HG02798 (cell line): ENCODE measurements around the gene ZNF385B.

ENCODE experiments used
- ATAC-seq: cut with Tn5 transposase; IDR thresholded peaks from one replicate; pipeline ENCODE4 v1.9.1; 2021; ENCODE audit warnings: mild to moderate bottlenecking; ENCODE audit not compliant: unreplicated experiment, poor library complexity

The ZNF385B gene

DNA sequence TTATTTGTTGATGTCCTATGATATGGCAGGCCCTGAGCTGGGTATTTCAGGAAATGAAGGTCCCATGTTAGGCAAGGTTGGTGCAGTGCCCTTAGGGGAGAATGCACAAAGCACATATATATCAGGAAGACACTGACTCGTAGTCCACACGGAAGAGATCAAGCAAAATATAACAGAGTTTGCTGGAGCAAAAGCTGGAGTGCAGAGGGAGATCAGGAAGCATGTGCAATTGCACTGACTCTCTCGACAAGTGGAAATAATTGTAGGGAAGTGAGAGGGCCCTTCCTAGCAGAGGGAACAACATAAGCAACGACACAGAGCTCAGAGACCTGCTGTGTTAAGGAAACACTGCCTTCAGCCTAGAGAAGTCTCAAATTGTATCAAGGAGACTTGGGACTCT lies 4.2 kb downstream of the ZNF385B start:
- ATAC-seq = no peak

GRCh38 chr2:179856205-179856604 lies 5.2 kb downstream of the ZNF385B start:
- no peak for ATAC-seq

DNA sequence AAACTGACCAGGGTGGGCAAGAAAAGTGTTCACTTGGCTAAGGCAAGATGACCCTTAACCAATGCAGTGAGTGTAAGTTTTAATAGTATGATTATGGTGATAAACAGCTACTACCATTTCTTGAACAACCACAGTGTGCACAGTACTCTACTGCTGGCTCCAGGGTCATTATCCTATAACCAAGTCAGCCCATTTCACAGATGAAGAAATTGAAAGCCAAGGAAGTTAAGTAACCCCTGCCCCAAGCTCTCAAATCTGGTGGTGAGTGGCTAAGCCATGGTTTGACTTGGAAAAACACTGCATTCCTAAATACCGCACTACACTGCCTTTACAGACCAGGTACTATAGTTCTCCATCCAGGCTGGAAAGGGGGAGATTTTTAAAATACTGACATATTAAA lies 5.7 kb downstream of the ZNF385B start:
- no peak for ATAC-seq

DNA sequence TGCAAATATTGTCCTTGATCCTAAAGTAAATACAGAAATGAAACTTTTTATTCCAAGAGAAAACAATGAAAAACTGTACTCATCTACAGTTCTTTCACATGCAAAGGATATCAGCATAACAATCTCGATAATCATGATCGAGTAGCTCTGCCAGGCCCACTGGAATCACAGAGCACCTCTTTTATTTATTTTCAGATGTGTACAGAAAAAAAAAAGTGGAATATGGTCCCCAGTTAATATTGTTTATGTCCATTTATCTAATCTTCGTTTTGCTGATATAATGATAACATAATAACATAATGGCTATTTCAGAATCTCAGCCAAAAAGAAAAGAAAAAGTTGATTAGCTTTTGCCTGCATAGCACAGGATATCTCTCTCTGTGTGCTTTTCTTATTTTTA lies 6.5 kb downstream of the ZNF385B start:
- ATAC-seq = no peak

DNA sequence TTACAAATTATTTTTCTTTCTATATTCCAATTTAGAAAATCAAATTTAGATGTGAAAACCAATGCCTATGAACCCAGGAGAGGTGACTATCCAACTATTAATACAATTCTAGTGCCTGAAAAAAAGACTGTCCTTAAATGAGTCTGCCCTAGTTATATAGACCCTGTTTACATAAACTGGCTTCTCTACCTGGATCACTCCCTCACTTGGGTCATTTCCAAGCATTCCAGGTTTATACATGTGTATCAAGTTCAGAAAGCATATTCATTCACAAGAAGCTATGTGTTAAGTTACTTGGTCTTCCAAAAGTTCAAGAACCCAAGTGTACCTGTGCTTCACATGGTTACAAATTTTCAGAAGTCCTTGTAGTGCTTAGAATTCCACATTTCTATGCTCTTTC lies 8.3 kb downstream of the ZNF385B start:
- no peak for ATAC-seq

GRCh38 chr2:179850188-179850587 lies 11.2 kb downstream of the ZNF385B start:
- no peak for ATAC-seq

- ATAC-seq = no peak
Measured at GRCh38 chr2:179849719-179850118, 11.7 kb downstream of the ZNF385B start.

DNA sequence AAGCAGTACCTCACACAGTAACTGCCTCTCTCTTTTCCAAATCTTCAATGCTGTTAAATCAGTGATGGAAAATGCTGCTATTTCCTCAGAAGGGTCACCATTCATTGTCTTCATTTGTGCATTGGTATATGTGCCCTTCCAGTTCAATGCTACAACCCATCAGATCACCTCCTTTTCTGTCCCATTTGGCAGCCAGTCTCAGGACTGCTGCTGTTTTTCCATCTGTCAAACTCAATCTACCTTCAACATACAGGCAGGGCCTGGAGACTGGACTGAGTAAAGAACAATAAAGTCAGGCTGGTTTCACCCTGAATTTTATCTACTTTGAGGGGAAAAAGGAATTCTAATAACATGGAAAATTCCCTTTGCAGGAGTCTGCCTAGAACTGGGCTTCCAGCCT lies 17.9 kb downstream of the ZNF385B start:
- no peak for ATAC-seq

DNA sequence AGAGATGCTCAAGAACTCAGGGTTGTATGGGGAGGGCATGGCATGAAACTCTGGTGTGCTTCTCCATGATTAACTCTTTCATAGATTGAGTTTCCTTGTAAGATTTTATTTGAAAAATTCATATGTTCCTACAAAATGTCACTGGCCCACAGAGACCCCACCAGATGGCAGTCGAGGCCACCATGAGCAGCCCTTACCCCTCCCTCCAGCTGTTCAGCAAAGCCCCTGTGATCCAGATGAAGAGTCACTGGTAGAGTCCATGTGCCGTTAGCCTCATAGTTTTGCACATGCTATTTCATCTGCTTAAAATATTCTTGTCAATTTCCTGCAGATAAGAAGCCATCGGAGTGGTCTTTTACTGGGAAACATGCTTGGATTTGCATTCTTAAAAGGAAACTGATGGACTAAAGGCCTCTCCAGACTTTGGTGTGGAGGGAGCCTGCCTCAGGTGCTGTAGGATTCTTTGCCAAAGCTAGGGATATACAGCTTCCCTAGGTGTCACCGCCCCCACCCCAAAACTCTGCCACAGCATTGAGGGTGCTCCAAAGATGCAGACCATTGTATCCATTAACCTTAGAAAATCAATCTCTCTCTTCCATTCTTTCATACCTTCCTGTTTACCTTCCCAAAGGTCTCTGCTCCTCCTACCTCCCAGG lies 18.8 kb downstream of the ZNF385B start:
- ATAC-seq = no peak

DNA sequence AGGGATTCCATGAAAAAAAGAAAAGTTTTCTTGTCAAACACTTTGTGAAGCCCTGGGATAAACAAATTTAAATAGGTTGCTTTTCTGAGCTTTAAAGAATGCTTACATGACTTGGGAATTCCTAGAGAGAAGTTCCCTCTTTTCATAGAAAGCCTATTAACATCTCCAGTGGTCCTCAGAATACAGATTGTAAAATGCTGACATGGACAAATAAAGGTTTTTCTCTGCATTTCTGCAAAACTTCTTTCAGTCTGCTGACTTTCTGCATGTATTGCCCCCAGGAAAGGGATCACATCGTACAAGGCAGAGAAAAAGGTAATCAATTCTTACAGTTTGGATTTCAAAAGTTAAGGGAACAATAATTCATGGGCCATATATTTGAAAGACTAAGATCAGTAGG lies 20.6 kb downstream of the ZNF385B start:
- no peak for ATAC-seq

GRCh38 chr2:179837408-179837807 lies 24.0 kb downstream of the ZNF385B start:
- no peak for ATAC-seq

GRCh38 chr2:179830043-179830787 lies 31.2 kb downstream of the ZNF385B start:
- no peak for ATAC-seq

DNA sequence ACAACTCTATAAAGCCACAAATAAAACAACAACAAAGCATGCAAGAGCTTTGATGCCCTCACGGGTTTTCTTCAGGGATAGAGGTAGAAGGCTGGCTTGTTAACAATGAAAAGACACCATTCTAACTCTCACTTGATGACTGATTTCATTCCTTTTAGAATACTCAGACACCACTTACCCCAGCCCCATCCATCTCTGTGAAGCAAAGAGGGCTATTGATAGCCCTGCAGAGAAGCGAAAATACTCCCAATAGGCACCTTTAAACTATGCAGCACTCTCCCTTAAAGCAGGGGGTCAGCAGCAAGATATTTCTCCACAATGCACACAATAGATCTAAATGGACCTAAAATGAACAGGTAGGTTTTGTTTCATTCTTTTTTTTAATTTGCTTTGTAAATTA lies 35.1 kb downstream of the ZNF385B start:
- ATAC-seq = no peak

- peak; percentile 56 for ATAC-seq
Measured at GRCh38 chr2:179825494-179825893, 35.9 kb downstream of the ZNF385B start.

DNA sequence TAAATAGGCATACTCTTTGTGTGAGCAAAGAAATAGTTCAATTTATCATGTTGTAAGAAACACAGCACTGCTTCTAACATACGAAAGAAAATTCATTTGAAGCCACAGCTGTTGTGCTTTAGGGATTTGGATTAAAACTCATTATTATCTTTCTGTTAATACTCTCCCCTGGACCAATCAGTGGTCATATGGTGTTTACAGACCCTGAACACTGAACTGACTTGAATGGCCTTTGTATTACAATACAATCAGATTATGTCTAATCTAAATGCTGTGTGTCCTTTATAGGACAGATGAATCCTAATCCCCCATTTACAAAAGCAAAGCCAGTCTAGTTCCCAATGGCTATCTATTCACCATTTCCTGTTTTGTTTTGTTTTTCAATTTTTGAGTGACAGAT lies 36.5 kb downstream of the ZNF385B start:
- ATAC-seq = no peak

DNA sequence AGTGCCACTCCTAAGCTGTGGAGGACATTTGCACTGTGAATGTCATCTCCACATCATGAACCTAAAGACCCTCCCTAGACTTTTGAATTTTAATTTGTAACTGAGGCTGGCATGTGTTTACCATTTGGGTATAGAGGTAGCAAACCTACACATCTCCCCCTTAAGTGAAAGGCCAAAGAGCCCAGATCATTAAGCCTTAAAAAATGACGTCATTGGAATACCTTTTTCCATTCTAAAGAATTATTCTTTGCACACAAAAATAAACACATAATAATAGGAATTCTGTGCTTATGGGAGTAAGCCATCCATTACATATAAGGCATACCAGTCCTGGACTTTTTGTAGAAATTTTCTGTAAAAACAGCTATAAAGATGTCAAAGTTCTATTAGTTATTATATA lies 38.9 kb downstream of the ZNF385B start:
- no peak for ATAC-seq

GRCh38 chr2:179818546-179818945 lies 42.9 kb downstream of the ZNF385B start:
- ATAC-seq = no peak

DNA sequence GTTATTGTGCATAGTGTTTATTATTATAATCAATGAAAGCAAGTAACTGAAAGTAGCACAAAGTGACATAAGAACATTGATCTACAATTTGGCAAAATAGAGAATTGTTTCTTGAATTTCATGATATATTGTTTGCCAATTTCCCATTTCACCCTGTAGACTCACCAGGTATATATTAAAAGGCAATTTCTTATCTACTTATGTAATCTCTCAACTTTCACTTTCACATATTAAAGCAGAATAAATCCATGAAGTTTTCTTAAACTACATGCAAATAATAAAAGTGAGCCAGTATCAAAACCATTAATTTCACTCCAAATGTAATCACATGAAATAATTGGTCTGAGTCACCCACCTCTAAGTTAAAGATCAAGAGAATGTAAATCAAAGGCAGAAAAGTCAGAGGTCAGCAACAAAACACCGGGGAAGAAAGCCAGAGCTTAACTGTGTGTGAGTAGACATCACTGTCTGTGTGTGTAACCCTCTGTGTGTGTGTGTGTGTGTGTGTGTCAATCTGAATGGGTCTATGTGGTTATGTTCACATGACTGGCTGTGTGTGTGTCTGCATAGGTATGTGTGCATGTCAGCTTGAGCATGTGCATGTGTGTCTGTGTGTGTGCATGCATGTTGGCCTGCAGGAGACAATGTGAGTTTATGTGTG lies 44.1 kb downstream of the ZNF385B start:
- no peak for ATAC-seq

GRCh38 chr2:179814050-179814449 lies 47.4 kb downstream of the ZNF385B start:
- no peak for ATAC-seq

DNA sequence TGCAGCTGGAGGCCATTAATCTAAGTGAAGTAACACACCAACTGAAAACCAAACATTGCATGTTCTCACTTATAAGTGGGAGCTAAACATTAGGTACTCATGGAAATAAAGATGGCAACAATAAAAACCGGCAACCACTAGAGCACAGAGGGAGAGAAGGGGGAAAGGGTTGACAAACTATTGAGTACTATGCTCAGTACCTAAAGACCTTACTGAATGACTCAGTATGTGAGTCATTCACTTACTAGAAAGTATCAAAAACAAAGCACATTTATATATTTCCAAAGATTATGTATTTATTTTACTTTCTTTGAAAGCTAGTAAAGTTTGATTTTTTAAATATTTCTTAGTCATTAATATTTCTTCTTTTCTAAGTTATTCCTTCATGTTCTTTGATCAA lies 48.9 kb downstream of the ZNF385B start:
- ATAC-seq = no peak

- ATAC-seq = no peak
Measured at GRCh38 chr2:179811042-179811441, 50.4 kb downstream of the ZNF385B start.

GRCh38 chr2:179809606-179810005 lies 51.8 kb downstream of the ZNF385B start:
- no peak for ATAC-seq
